ENCODE data around the gene SNX5. TPM values are rescaled to one million over a fixed set of nuclear protein-coding genes. Genes with fewer than 3 reads are reported as not detected.
A peak's percentile ranks its signal among the peaks of the same experiment; 100 is the strongest.

SNX5 gene
- total and polyA plus RNA-seq, 2 of the 13 experiments (the other 11 are each of a cell fraction or from before 2014, with no cell fraction given) = 664 to 1,040 TPM

DNA sequence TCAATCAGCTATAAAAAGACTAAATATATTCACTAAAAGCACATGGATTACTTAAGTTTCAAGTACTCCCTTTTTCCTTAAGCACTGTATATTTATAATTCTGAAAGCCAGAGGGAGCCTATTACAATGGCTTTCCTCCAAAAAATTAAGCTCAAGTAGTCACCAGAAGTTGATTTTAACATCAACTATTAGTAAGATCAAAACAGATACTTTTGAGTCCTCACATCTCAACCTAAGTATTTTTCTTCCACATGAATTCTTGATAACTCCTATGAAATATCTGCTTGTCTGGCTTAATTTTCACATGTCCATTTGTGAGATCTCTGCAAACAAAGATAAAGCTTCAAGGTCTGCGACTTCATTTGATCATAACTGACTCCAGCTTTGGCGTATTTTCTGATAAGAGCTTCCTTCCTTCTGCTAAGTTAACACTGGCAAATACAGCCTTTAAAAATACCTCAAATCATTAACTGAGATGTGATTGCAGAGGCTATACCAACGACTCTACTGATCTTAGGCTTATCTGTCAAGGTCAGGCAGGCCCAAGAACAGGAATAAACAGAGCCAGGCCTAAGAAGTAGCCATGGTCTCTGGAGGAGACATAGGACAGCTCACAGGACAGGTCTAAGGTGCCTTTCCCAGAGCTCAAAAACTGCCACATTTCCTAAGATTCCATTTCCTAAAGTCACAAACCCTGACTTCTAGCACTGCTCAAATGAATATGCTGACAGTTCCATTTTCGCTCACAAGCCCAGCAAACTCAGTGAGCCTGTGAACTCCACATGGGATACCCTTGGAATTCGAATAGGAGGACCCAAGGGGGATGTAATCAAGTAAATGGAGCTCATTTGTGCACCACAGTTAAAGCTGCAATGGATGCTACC lies 10.0 kb downstream of the SNX5 start (continued):
- 0 out of 2 replicates have a peak, but pooled peaks have one; percentile 66 for TF ChIP-seq ZBTB34 (CRISPR knock-in tag; IDR thresholded peaks at IDR 0.05)
- TF ChIP-seq MAFF (IDR thresholded peaks at IDR 0.05; ENCODE audit: low read depth, low read length) = peak; percentile 91
- TF ChIP-seq TARDBP (CRISPR knock-in tag; IDR thresholded peaks at IDR 0.05) = peak; percentile 19; the same call in 1 of the 2 replicates
- TF ChIP-seq CBX1 (IDR thresholded peaks at IDR 0.05; ENCODE audit: low read depth) = no peak
- peak; percentile 26; the same call in 1 of the 2 replicates for TF ChIP-seq CBFB (CRISPR knock-in tag; IDR thresholded peaks at IDR 0.05)
- peak; percentile 61; the same call in 1 of the 2 replicates for TF ChIP-seq SOX5 (CRISPR knock-in tag; IDR thresholded peaks at IDR 0.05; ENCODE audit: borderline replicate concordance)
- TF ChIP-seq ZGPAT (CRISPR knock-in tag; IDR thresholded peaks at IDR 0.05) = peak; percentile 57
- no peak for TF ChIP-seq NONO (IDR thresholded peaks at IDR 0.05)
- peak; percentile 28; the same call in 1 of the 2 replicates for TF ChIP-seq NONO (CRISPR knock-in tag; conservative IDR thresholded peaks at IDR 0.05)
- TF ChIP-seq ZFY (CRISPR knock-in tag; IDR thresholded peaks at IDR 0.05) = peak; percentile 31; the same call in 1 of the 2 replicates
- TF ChIP-seq CHCHD3 (CRISPR knock-in tag; IDR thresholded peaks at IDR 0.05) = 0 out of 2 replicates have a peak, but pooled peaks have one; percentile 76
- TF ChIP-seq NFIC (IDR thresholded peaks at IDR 0.05; ENCODE audit: low read length) = peak; percentile 75
- no peak for TF ChIP-seq SOX6 (IDR thresholded peaks at IDR 0.05)
- TF ChIP-seq SOX6 (CRISPR knock-in tag; IDR thresholded peaks at IDR 0.05) = peak; percentile 64; the same call in 1 of the 2 replicates
- TF ChIP-seq ZNF205 (CRISPR knock-in tag; IDR thresholded peaks at IDR 0.05) = peak; percentile 73
- TF ChIP-seq SALL2 (CRISPR knock-in tag; IDR thresholded peaks at IDR 0.05) = peak; percentile 57; the same call in 1 of the 2 replicates
- TF ChIP-seq FOXA3 (CRISPR knock-in tag; IDR thresholded peaks at IDR 0.05) = peak; percentile 64
- TF ChIP-seq SAP130 (CRISPR knock-in tag; IDR thresholded peaks at IDR 0.05; ENCODE audit: low read depth) = peak; percentile 75
- TF ChIP-seq ZNF501 (CRISPR knock-in tag; IDR thresholded peaks at IDR 0.05) = 0 out of 2 replicates have a peak, but pooled peaks have one; percentile 3
- peak; percentile 83; the same call in 1 of the 2 replicates for TF ChIP-seq FOXJ3 (CRISPR knock-in tag; IDR thresholded peaks at IDR 0.05; ENCODE audit: borderline replicate concordance)
- TF ChIP-seq FOXP1 (IDR thresholded peaks at IDR 0.05) = no peak
- peak; percentile 33; the same call in 1 of the 2 replicates for TF ChIP-seq FOXP1 (CRISPR knock-in tag; IDR thresholded peaks at IDR 0.05)
- TF ChIP-seq SP5 (CRISPR knock-in tag; IDR thresholded peaks at IDR 0.05; ENCODE audit: borderline replicate concordance, low read depth) = peak; percentile 11; the same call in 1 of the 2 replicates
- TF ChIP-seq ZNF12 (CRISPR knock-in tag; IDR thresholded peaks at IDR 0.05) = peak; percentile 42; the same call in 1 of the 2 replicates
- TF ChIP-seq, protein P1, sequence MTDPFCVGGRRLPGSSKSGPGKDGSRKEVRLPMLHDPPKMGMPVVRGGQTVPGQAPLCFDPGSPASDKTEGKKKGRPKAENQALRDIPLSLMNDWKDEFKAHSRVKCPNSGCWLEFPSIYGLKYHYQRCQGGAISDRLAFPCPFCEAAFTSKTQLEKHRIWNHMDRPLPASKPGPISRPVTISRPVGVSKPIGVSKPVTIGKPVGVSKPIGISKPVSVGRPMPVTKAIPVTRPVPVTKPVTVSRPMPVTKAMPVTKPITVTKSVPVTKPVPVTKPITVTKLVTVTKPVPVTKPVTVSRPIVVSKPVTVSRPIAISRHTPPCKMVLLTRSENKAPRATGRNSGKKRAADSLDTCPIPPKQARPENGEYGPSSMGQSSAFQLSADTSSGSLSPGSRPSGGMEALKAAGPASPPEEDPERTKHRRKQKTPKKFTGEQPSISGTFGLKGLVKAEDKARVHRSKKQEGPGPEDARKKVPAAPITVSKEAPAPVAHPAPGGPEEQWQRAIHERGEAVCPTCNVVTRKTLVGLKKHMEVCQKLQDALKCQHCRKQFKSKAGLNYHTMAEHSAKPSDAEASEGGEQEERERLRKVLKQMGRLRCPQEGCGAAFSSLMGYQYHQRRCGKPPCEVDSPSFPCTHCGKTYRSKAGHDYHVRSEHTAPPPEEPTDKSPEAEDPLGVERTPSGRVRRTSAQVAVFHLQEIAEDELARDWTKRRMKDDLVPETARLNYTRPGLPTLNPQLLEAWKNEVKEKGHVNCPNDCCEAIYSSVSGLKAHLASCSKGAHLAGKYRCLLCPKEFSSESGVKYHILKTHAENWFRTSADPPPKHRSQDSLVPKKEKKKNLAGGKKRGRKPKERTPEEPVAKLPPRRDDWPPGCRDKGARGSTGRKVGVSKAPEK (CRISPR knock-in tag; IDR thresholded peaks at IDR 0.05; ENCODE audit: borderline replicate concordance) = peak; percentile 64; the same call in 1 of the 2 replicates
- peak; percentile 100 for TF ChIP-seq RBM22 (optimal IDR thresholded peaks at IDR 0.05; ENCODE audit: low read length)
